C4-2B (cell line): ENCODE measurements around the gene QSOX1.

ENCODE experiments used
- CTCF ChIP-seq: fragments of 450-650 bp; conservative IDR thresholded peaks from 2 replicates; pipeline ENCODE4 v1.5.1; 2017; ENCODE audit warnings: mild to moderate bottlenecking
- ZFX ChIP-seq: fragments of 450-650 bp; IDR thresholded peaks from 2 replicates; pipeline ENCODE4 v1.6.1; 2017

- TF ChIP-seq CTCF (no peak), ZFX (no peak)
Measured at GRCh38 chr1:180175806-180176205, 21.1 kb downstream of the QSOX1 start.
